ENCODE measurements around the gene POU2F1. TPM values are rescaled to one million over a fixed set of nuclear protein-coding genes. Genes with fewer than 3 reads are reported as not detected.
A peak's percentile ranks its signal among the peaks of the same experiment; 100 is the strongest.

POU2F1 gene
- total and polyA plus RNA-seq, 4 donors: 0.93 to 10.5 (median 6.5) TPM

DNA sequence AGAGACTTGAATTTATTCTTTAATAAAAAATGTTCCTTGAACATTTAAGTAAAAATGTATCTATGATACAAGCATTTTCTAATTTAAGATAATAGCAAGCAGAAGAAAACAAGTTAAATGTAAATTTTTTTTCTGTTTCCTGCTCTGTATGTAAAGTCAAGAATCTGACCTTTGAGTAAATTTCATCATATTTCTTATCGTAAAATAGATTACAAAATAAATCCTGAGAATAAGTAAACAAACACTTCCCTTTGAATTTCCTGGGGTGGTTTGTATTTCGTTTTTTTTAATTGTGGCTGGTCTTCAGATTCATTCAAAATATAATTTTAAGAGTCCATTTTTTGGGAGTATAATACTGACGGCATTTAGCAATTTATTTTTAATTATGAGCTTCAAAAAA is 77.6 kb downstream of the POU2F1 start:
- H3K36me3 ChIP-seq (ENCODE audit: control insufficient read depth in 4 of 4, insufficient read depth in 3 of 4, low read depth in 1 of 4, low read length in 3 of 4): no peaks in the 10 kb centered on the region
- no peak for TF ChIP-seq FOXA1 (IDR thresholded peaks at IDR 0.05)
- peak; percentile 62 to 66 for TF ChIP-seq HNF4A (conservative IDR thresholded peaks at IDR 0.05)
- TF ChIP-seq, protein P1, sequence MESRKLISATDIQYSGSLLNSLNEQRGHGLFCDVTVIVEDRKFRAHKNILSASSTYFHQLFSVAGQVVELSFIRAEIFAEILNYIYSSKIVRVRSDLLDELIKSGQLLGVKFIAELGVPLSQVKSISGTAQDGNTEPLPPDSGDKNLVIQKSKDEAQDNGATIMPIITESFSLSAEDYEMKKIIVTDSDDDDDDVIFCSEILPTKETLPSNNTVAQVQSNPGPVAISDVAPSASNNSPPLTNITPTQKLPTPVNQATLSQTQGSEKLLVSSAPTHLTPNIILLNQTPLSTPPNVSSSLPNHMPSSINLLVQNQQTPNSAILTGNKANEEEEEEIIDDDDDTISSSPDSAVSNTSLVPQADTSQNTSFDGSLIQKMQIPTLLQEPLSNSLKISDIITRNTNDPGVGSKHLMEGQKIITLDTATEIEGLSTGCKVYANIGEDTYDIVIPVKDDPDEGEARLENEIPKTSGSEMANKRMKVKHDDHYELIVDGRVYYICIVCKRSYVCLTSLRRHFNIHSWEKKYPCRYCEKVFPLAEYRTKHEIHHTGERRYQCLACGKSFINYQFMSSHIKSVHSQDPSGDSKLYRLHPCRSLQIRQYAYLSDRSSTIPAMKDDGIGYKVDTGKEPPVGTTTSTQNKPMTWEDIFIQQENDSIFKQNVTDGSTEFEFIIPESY (IDR thresholded peaks at IDR 0.05): no peak
- TF ChIP-seq GABPA (IDR thresholded peaks at IDR 0.05 in 1 of 2, conservative IDR thresholded peaks at IDR 0.05 in 1 of 2): no peak
- no peak for TF ChIP-seq SP1 (IDR thresholded peaks at IDR 0.05)
- TF ChIP-seq RXRA (IDR thresholded peaks at IDR 0.05): peak in 1 of 2 donors; percentile 27
- TF ChIP-seq FOXA2 (IDR thresholded peaks at IDR 0.05): no peak
- TF ChIP-seq, protein P2, sequence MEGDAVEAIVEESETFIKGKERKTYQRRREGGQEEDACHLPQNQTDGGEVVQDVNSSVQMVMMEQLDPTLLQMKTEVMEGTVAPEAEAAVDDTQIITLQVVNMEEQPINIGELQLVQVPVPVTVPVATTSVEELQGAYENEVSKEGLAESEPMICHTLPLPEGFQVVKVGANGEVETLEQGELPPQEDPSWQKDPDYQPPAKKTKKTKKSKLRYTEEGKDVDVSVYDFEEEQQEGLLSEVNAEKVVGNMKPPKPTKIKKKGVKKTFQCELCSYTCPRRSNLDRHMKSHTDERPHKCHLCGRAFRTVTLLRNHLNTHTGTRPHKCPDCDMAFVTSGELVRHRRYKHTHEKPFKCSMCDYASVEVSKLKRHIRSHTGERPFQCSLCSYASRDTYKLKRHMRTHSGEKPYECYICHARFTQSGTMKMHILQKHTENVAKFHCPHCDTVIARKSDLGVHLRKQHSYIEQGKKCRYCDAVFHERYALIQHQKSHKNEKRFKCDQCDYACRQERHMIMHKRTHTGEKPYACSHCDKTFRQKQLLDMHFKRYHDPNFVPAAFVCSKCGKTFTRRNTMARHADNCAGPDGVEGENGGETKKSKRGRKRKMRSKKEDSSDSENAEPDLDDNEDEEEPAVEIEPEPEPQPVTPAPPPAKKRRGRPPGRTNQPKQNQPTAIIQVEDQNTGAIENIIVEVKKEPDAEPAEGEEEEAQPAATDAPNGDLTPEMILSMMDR (IDR thresholded peaks at IDR 0.05; ENCODE audit: low read depth, low read length, missing input control): no peak
- TF ChIP-seq NR2F2 (IDR thresholded peaks at IDR 0.05): peak; percentile 34
- TF ChIP-seq EGR1 (IDR thresholded peaks at IDR 0.05; ENCODE audit: low read depth in 2 of 2): no peak
- TF ChIP-seq RAD21 (IDR thresholded peaks at IDR 0.05): no peak
- H3K27me3 ChIP-seq (ENCODE audit: control insufficient read depth in 4 of 4, insufficient read depth in 4 of 4, low read length in 3 of 4): no peaks in the 10 kb centered on the region
- 16% methylated on average over 3 of the region's 3 CpGs for WGBS
- DNase-seq (ENCODE audit: low spot score): no peak
- no peak overlapping the region for H3K9ac ChIP-seq (ENCODE audit: low read depth in 1 of 2, low read length in 2 of 2)
- peak overlapping the region; percentile 60 to 92 for H3K27ac ChIP-seq (ENCODE audit: low read depth in 1 of 2, low read length in 2 of 2)
- H3K4me1 ChIP-seq (ENCODE audit: control insufficient read depth in 4 of 4, insufficient read depth in 4 of 4, low read length in 3 of 4): peaks cover 9 to 23% (median 14%) of the 10 kb centered on the region in 4 donors
- no peaks in the 10 kb centered on the region for H3K9me3 ChIP-seq (ENCODE audit: control insufficient read depth in 4 of 4, low read length in 3 of 4)
- no peak overlapping the region for H3K4me3 ChIP-seq (ENCODE audit: low read depth in 1 of 3, low read length in 3 of 3)

DNA sequence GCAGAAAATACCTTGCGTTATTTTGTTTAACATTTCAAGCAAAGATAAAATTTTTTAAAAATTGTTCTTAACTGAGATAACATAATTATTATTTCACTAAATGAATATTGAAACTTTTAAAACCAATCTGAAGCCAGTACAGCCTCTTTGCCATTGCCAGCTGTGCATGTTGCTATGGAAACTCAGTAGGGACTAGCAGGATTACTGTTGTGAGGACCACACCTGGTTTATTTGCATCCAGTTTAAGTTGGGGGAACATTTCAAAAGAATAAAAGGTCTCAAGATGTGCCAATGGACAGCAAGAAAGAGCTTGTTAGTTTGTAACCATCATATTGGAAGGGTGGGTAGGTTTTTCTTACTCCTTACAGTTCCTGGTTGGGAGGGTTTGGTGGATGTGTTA is 80.7 kb downstream of the POU2F1 start:
- Histone ChIP-seq H3K9ac (ENCODE audit: low read depth in 1 of 2, low read length in 2 of 2) (no peak overlapping the region), H3K4me3 (ENCODE audit: low read depth in 1 of 3, low read length in 3 of 3) (no peak overlapping the region), H3K27ac (ENCODE audit: low read depth in 1 of 2, low read length in 2 of 2) (no peak overlapping the region), H3K9me3 (ENCODE audit: control insufficient read depth in 4 of 4, low read length in 3 of 4) (no peaks in the 10 kb centered on the region), H3K4me1 (ENCODE audit: control insufficient read depth in 4 of 4, insufficient read depth in 4 of 4, low read length in 3 of 4) (peaks cover 9 to 24% (median 14%) of the 10 kb centered on the region in 4 donors), H3K36me3 (ENCODE audit: control insufficient read depth in 4 of 4, insufficient read depth in 3 of 4, low read depth in 1 of 4, low read length in 3 of 4) (no peaks in the 10 kb centered on the region), H3K27me3 (ENCODE audit: control insufficient read depth in 4 of 4, insufficient read depth in 4 of 4, low read length in 3 of 4) (no peaks in the 10 kb centered on the region)
- 95% methylated on average over 1 of the region's 1 CpG for WGBS
- DNase-seq (ENCODE audit: low spot score): no peak
- TF ChIP-seq, protein P3, sequence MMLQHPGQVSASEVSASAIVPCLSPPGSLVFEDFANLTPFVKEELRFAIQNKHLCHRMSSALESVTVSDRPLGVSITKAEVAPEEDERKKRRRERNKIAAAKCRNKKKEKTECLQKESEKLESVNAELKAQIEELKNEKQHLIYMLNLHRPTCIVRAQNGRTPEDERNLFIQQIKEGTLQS (IDR thresholded peaks at IDR 0.05): no peak
- no peak for TF ChIP-seq RXRA (IDR thresholded peaks at IDR 0.05)
- no peak for TF ChIP-seq FOXA2 (IDR thresholded peaks at IDR 0.05)
- no peak for TF ChIP-seq YY1 (IDR thresholded peaks at IDR 0.05)

DNA sequence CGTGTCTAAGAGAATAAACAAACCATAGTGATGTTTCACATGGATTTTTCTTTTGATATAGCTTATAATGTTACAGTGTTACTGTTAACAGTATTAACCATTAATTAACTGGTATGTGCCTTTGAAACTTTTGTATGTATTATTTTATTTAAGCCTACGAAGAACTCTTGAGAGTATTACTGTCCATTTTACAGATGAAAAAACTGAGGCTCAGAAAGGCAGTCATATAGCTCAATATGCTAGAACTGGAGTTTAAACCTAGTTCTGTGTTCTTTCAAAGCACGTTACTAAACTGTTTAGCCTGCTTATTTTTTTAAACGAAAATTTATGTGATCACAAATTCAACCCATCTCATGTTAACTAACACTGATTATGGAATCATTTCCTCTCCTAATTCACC is 83.5 kb downstream of the POU2F1 start:
- 96% methylated on average over 4 of the region's 4 CpGs for WGBS
- H3K4me3 ChIP-seq (ENCODE audit: low read depth in 1 of 3, low read length in 3 of 3): no peak overlapping the region
- TF ChIP-seq FOXA2 (IDR thresholded peaks at IDR 0.05): no peak
- no peak for TF ChIP-seq HNF4A (conservative IDR thresholded peaks at IDR 0.05)
- no peak for TF ChIP-seq FOXA1 (IDR thresholded peaks at IDR 0.05)
- TF ChIP-seq RXRA (IDR thresholded peaks at IDR 0.05): no peak
- no peak for TF ChIP-seq RAD21 (IDR thresholded peaks at IDR 0.05)
- TF ChIP-seq, protein P2 (IDR thresholded peaks at IDR 0.05; ENCODE audit: low read depth, low read length, missing input control): no peak
- TF ChIP-seq EGR1 (IDR thresholded peaks at IDR 0.05; ENCODE audit: low read depth in 2 of 2): no peak
- TF ChIP-seq SP1 (IDR thresholded peaks at IDR 0.05): no peak

More for the DNA sequence above, 83.5 kb downstream of the POU2F1 start:
- Histone ChIP-seq H3K9me3 (ENCODE audit: control insufficient read depth in 4 of 4, low read length in 3 of 4) (no peaks in the 10 kb centered on the region), H3K27me3 (ENCODE audit: control insufficient read depth in 4 of 4, insufficient read depth in 4 of 4, low read length in 3 of 4) (no peaks in the 10 kb centered on the region), H3K36me3 (ENCODE audit: control insufficient read depth in 4 of 4, insufficient read depth in 3 of 4, low read depth in 1 of 4, low read length in 3 of 4) (no peaks in the 10 kb centered on the region), H3K9ac (ENCODE audit: low read depth in 1 of 2, low read length in 2 of 2) (no peak overlapping the region), H3K27ac (ENCODE audit: low read depth in 1 of 2, low read length in 2 of 2) (no peak overlapping the region), H3K4me1 (ENCODE audit: control insufficient read depth in 4 of 4, insufficient read depth in 4 of 4, low read length in 3 of 4) (peaks cover 0 to 4% (median 3%) of the 10 kb centered on the region in 4 donors)
- DNase-seq (ENCODE audit: low spot score): no peak
